HepG2 (cell line): Measurements from ENCODE around the gene CDCA5. TPM values are rescaled to one million over a fixed set of nuclear protein-coding genes. Genes with fewer than 3 reads are reported as not detected.
A peak's percentile ranks its signal among the peaks of the same experiment; 100 is the strongest.

Source experiments
- ASH2L ChIP-seq: fragments of 300-600, 200-600 bp; sonication (generic); IDR thresholded peaks from 2 replicates; pipeline ENCODE4 v1.7.0; 2017; ENCODE audit warnings: low read depth, mild to moderate bottlenecking, moderate library complexity, mixed read lengths, low read length; ENCODE audit not compliant: insufficient read length
- HCFC1 ChIP-seq: fragments of 150-350 bp; IDR thresholded peaks from 2 replicates; pipeline ENCODE4 v1.6.1; 2014; ENCODE audit warnings: low read depth, low read length
- HOXA7 ChIP-seq: sonication (generic); formaldehyde crosslinking; IDR thresholded peaks from 2 replicates; pipeline ENCODE4 v1.8.1; 2022; ENCODE audit warnings: mild to moderate bottlenecking, missing genetic modification reagents, moderate library complexity
- NFIB ChIP-seq: sonication (generic); formaldehyde crosslinking; IDR thresholded peaks from 2 replicates; pipeline ENCODE4 v1.9.0; 2021; ENCODE audit warnings: missing genetic modification reagents, mild to moderate bottlenecking, borderline replicate concordance
- RAD51 ChIP-seq: fragments of 450-650 bp; IDR thresholded peaks from 2 replicates; pipeline ENCODE4 v1.6.1; 2016; ENCODE audit warnings: borderline replicate concordance
- RFXAP ChIP-seq: sonication (generic); formaldehyde crosslinking; IDR thresholded peaks from 2 replicates; pipeline ENCODE4 v1.4.0; 2020; ENCODE audit warnings: missing genetic modification reagents, borderline replicate concordance
- RXRA ChIP-seq: sonication (generic); formaldehyde crosslinking; IDR thresholded peaks from 2 replicates; pipeline ENCODE4 v1.5.1; 2020; ENCODE audit warnings: missing genetic modification reagents
- SATB2 ChIP-seq: sonication (generic); formaldehyde crosslinking; IDR thresholded peaks from 2 replicates; pipeline ENCODE4 v1.5.0; 2020; ENCODE audit warnings: missing genetic modification reagents
- THYN1 ChIP-seq: sonication (generic); formaldehyde crosslinking; IDR thresholded peaks from 2 replicates; pipeline ENCODE4 v1.8.1; 2023; ENCODE audit warnings: low read depth, mild to moderate bottlenecking, moderate library complexity, missing genetic modification reagents, borderline replicate concordance
- ZNF543 ChIP-seq: sonication (generic); formaldehyde crosslinking; IDR thresholded peaks from 2 replicates; pipeline ENCODE4 v1.4.0; 2020; ENCODE audit warnings: mild to moderate bottlenecking, missing genetic modification reagents
- ZNF567 ChIP-seq: sonication (generic); formaldehyde crosslinking; IDR thresholded peaks from 2 replicates; pipeline ENCODE4 v1.8.1; 2023; ENCODE audit warnings: mild to moderate bottlenecking, missing genetic modification reagents, borderline replicate concordance
- ZNF572 ChIP-seq: sonication (generic); formaldehyde crosslinking; IDR thresholded peaks from 2 replicates; pipeline ENCODE4 v1.5.1; 2020; ENCODE audit warnings: mild to moderate bottlenecking, missing genetic modification reagents
- ZNF615 ChIP-seq: sonication (generic); formaldehyde crosslinking; IDR thresholded peaks from 2 replicates; pipeline ENCODE4 v1.5.0; 2020; ENCODE audit warnings: mild to moderate bottlenecking, missing genetic modification reagents, borderline replicate concordance
- ZNF619 ChIP-seq: sonication (generic); formaldehyde crosslinking; IDR thresholded peaks from 2 replicates; pipeline ENCODE4 v1.4.0; 2020; ENCODE audit warnings: mild to moderate bottlenecking, missing genetic modification reagents
- ZNF766 ChIP-seq: sonication (generic); formaldehyde crosslinking; IDR thresholded peaks from 2 replicates; pipeline ENCODE4 v1.5.0; 2020; ENCODE audit warnings: missing genetic modification reagents, borderline replicate concordance
- polyA plus RNA-seq, 8 experiments: library from polyadenylated mRNA; depleted of rRNA in 3 of 8; stranded (reverse) in 7 of 8; unstranded in 1 of 8; fragments of >200 nt; fragmentation: Illumina TruSeq in 4 of 8; extraction: Trizol in 4 of 8; gene quantifications; 2 replicates each; pipeline versions ENCODE4 v1.2.1 to v1.2.3, GENCODE V29; 2011 to 2016; ENCODE audit warnings: low read depth in 4 of 8, missing spikeins in 1 of 8, mixed read lengths in 1 of 8; ENCODE audit not compliant: insufficient read depth in 1 of 8
- total RNA-seq, 5 experiments: library from RNA; depleted of rRNA; stranded (reverse); fragments of >200 nt; fragmentation: Illumina TruSeq; extraction: Trizol; gene quantifications; 2 replicates each; pipeline ENCODE4 v1.2.3, GENCODE V29; 2016; ENCODE audit warnings: low read depth in 1 of 5
- TF ChIP-seq, protein P1 (sequence below): sonication (generic); formaldehyde crosslinking; IDR thresholded peaks from 2 replicates; pipeline ENCODE4 v1.4.0; 2020; ENCODE audit warnings: missing genetic modification reagents, low read depth, mild to moderate bottlenecking, borderline replicate concordance
- TF ChIP-seq, protein P2 (sequence below): sonication (generic); formaldehyde crosslinking; IDR thresholded peaks from 2 replicates; pipeline ENCODE4 v1.5.1; 2020; ENCODE audit warnings: mild to moderate bottlenecking, missing genetic modification reagents, borderline replicate concordance

Gene CDCA5
- total and polyA plus RNA-seq, 2 of the 13 experiments (the other 11 are each of a cell fraction or from before 2014, with no cell fraction given): 13.5 to 50.6 TPM

DNA sequence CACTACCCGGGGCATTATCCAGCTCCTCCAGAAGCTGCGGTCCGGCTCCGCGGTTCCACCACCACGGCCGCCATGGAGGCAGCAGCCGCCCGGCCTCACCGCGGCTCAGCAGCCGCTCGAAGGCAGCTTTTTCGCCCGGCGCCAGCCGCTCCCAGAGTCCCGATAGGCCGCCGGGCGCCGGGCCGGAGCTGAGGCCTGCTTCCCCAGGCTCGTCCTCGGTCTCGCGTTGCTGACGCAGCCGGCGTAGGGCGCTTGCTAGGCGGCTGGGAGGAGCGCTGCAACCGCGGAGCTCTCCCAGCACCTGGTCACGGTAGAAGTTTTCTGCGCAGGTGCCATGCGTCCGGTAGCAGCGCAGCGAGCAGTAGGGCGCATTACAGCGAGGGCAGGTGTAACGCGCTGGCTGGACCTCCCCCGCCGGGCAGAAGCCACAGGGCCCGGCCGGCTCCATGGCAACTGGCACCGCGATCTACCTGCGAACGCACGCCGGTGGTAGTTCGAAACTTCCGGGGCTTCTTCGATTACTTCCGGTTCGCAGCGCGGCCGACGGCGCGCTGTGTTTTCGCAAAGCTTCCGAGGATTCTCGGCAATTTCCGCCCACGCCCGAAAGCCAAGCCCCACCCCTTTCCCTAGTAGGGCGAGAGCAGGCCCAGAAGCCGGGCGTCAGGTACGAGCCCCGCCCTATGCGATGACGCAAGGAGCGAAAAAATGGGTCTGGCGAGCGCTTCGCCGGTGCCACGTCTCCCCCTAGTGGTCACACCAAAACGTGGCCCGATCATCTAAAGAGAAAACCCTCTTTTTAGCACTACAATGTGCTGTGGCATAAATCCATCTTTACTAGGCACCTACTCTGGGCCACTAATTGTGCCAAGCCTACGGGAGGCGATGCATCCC lies 33.6 kb upstream of the CDCA5 start, which contains the start of gene ZNHIT2 (continued):
- peak; percentile 71; the same call in 1 of the 2 replicates for TF ChIP-seq RXRA (CRISPR knock-in tag)
- TF ChIP-seq RAD51: no peak
- peak; percentile 89 for TF ChIP-seq ASH2L
- TF ChIP-seq, protein P1, sequence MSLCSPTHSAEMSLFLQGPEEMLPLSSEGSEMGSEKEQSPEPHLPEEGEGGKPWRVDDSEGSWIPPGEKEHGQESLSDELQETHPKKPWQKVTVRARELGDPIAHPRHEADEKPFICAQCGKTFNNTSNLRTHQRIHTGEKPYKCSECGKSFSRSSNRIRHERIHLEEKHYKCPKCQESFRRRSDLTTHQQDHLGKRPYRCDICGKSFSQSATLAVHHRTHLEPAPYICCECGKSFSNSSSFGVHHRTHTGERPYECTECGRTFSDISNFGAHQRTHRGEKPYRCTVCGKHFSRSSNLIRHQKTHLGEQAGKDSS (CRISPR knock-in tag): peak; percentile 50; the same call in 1 of the 2 replicates
- TF ChIP-seq HOXA7 (CRISPR knock-in tag): no peak
- peak; percentile 77; the same call in 1 of the 2 replicates for TF ChIP-seq ZNF543 (CRISPR knock-in tag)
- TF ChIP-seq ZNF572 (CRISPR knock-in tag): no peak
- TF ChIP-seq NFIB (CRISPR knock-in tag): 0 out of 2 replicates have a peak, but pooled peaks have one; percentile 77
- TF ChIP-seq, protein P2, sequence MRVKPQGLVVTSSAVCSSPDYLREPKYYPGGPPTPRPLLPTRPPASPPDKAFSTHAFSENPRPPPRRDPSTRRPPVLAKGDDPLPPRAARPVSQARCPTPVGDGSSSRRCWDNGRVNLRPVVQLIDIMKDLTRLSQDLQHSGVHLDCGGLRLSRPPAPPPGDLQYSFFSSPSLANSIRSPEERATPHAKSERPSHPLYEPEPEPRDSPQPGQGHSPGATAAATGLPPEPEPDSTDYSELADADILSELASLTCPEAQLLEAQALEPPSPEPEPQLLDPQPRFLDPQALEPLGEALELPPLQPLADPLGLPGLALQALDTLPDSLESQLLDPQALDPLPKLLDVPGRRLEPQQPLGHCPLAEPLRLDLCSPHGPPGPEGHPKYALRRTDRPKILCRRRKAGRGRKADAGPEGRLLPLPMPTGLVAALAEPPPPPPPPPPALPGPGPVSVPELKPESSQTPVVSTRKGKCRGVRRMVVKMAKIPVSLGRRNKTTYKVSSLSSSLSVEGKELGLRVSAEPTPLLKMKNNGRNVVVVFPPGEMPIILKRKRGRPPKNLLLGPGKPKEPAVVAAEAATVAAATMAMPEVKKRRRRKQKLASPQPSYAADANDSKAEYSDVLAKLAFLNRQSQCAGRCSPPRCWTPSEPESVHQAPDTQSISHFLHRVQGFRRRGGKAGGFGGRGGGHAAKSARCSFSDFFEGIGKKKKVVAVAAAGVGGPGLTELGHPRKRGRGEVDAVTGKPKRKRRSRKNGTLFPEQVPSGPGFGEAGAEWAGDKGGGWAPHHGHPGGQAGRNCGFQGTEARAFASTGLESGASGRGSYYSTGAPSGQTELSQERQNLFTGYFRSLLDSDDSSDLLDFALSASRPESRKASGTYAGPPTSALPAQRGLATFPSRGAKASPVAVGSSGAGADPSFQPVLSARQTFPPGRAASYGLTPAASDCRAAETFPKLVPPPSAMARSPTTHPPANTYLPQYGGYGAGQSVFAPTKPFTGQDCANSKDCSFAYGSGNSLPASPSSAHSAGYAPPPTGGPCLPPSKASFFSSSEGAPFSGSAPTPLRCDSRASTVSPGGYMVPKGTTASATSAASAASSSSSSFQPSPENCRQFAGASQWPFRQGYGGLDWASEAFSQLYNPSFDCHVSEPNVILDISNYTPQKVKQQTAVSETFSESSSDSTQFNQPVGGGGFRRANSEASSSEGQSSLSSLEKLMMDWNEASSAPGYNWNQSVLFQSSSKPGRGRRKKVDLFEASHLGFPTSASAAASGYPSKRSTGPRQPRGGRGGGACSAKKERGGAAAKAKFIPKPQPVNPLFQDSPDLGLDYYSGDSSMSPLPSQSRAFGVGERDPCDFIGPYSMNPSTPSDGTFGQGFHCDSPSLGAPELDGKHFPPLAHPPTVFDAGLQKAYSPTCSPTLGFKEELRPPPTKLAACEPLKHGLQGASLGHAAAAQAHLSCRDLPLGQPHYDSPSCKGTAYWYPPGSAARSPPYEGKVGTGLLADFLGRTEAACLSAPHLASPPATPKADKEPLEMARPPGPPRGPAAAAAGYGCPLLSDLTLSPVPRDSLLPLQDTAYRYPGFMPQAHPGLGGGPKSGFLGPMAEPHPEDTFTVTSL (CRISPR knock-in tag): no peak
- no peak for TF ChIP-seq ZNF766 (CRISPR knock-in tag)
- no peak for TF ChIP-seq THYN1 (CRISPR knock-in tag)
- TF ChIP-seq ZNF615 (CRISPR knock-in tag): no peak
- 0 out of 2 replicates have a peak, but pooled peaks have one; percentile 63 for TF ChIP-seq ZNF567 (CRISPR knock-in tag)
- TF ChIP-seq RFXAP (CRISPR knock-in tag): no peak
- no peak; the same call in 1 of the 2 replicates for TF ChIP-seq SATB2 (CRISPR knock-in tag)
- TF ChIP-seq HCFC1: peak; percentile 69
- TF ChIP-seq ZNF619 (CRISPR knock-in tag): 0 out of 2 replicates have a peak, but pooled peaks have one; percentile 61
